Sciatic nerve (tissue), 2 donors: Measurements from ENCODE around the gene SETD2. TPM values are rescaled to one million over a fixed set of nuclear protein-coding genes. Genes with fewer than 3 reads are reported as not detected.
A peak's percentile ranks its signal among the peaks of the same experiment; 100 is the strongest.

ENCODE experiments used
- ATAC-seq: fragments of 200-7000 bp; cut with Tn5 transposase; one replicate; pipeline ENCODE4 v1.9.1; 2020; ENCODE audit warnings: mild to moderate bottlenecking, moderate library complexity
- DNase-seq: peaks from one replicate; pipeline ENCODE4 v3.0.0-alpha.2; 2020; ENCODE audit warnings: low spot score
- intact Hi-C: fragments of 100-400 bp; cut with DNase I; formaldehyde crosslinking; loops from one replicate; pipeline ENCODE4 v1.14.2; 2022
- total RNA-seq: library from RNA; stranded (reverse); fragmentation: NEBNext Ultra II Directional; extraction: Animal tissue kit (Norgen Biotek cat#: 25700); gene quantifications from one replicate; pipeline ENCODE4 v1.2.1, GENCODE V29; 2021
- donor health status: DM: no; HTN: no; CAD: no.
- donor health status: DM: no; HTN: no; CAD: no.

Gene SETD2
- total RNA-seq, 1 donor from 2014 or later = 68.3 TPM

DNA sequence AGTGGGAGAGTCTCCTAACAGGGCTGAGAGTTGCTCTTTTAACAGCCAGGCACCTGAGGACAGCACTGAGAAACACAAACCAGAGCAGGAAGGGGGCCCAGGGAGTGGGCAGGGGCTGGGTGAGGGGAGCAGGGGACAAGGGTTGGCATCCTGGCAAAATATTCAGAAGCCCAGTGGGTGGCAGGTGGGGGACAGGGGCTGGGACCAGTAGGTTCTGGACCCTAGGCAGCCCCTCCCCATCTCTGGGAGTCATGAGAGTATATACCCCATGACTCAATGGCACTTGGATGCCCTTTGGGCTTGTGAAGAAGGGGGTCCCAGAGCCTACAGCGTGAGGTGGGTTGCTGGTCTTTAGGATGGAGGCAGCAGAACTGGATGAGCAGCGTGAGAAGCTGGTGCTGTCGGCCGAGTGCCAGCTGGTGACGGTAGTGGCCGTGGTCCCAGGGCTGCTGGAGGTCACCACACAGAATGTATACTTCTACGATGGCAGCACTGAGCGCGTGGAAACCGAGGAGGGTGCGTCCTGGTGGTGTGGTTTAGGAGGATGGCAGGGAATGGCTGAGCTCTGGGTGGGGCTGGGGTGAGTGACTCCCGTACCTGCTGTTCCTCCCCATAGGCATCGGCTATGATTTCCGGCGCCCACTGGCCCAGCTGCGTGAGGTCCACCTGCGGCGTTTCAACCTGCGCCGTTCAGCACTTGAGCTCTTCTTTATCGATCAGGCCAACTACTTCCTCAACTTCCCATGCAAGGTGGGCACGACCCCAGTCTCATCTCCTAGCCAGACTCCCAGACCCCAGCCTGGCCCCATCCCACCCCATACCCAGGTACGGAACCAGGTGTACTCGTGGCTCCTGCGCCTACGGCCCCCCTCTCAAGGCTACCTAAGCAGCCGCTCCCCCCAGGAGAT is 160.2 kb downstream of the SETD2 start:
- intact Hi-C loops = no loop called here
- ATAC-seq (no peak), DNase-seq (peak; percentile 56)

DNA sequence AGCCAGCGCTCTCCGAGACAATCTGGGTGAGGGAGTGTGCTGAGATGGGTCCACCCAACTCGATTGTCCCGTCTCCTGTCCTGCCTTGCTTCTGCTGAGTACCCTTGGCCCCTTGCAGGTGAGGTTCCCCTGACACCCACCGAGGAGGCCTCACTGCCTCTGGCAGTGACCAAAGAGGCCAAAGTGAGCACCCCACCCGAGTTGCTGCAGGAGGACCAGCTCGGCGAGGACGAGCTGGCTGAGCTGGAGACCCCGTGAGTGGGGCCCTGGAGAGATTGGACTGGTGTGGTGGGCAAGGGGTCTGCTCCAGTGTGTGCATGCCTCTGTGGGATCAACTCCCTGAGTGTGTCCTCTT is 160.9 kb downstream of the SETD2 start:
- intact Hi-C loops = no loop called here
- ATAC-seq (no peak), DNase-seq (peak; percentile 51)

DNA sequence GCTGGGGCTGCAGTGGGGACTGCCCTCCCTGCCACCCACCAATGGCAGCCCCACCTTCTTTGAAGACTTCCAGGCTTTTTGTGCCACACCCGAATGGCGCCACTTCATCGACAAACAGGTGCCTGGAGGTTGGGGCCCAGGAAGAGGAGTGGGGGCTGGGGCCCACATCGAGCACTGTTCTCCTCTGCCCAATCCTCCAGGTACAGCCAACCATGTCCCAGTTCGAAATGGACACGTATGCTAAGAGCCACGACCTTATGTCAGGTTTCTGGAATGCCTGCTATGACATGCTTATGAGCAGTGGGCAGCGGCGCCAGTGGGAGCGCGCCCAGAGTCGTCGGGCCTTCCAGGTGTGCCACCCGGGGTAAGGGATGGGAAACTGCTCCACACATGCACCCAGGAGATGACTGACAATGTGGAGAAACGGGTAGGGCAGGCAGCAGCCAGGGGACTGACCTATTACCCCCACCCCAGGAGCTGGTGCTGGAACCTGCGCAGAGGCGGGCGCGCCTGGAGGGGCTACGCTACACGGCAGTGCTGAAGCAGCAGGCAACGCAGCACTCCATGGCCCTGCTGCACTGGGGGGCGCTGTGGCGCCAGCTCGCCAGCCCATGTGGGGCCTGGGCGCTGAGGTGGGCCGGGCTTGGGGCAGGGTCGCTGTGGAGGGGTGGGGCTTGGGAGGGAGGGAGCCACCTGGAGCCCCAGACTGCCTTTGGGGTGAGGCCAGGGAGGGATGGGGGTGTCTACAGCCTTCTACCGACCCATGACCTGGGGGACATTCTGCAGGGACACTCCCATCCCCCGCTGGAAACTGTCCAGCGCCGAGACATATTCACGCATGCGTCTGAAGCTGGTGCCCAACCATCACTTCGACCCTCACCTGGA is 161.5 kb downstream of the SETD2 start:
- DNase-seq = peak; percentile 42
- intact Hi-C loops = no loop called here
- no peak for ATAC-seq

DNA sequence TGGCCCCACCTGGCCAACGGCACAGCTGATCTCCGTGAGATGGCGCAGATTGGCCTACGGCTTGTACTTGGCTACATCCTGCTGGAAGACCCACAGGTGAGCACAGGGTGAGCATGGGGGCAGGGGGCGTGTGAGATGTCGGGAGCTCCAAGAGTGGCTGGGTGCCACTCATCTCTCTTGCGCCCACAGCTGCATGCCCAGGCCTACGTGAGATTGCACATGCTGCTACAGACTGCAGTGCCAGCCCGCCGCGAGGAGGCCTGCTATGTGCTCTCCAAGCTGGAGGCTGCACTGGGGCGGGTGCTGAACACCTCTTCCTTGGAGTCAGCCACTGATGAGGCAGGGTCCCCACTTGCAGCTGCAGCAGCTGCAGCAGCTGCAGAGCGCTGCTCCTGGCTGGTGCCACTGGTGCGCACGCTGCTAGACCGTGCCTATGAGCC is 162.2 kb downstream of the SETD2 start:
- DNase-seq = peak; percentile 51
- intact Hi-C loops = no loop called here

GRCh38 chr3:47000922-47001730 is 162.8 kb downstream of the SETD2 start:
- DNase-seq = no peak
- intact Hi-C loops = no loop called here
- ATAC-seq = no peak

More for the DNA sequence above, 162.2 kb downstream of the SETD2 start:
- ATAC-seq = no peak

DNA sequence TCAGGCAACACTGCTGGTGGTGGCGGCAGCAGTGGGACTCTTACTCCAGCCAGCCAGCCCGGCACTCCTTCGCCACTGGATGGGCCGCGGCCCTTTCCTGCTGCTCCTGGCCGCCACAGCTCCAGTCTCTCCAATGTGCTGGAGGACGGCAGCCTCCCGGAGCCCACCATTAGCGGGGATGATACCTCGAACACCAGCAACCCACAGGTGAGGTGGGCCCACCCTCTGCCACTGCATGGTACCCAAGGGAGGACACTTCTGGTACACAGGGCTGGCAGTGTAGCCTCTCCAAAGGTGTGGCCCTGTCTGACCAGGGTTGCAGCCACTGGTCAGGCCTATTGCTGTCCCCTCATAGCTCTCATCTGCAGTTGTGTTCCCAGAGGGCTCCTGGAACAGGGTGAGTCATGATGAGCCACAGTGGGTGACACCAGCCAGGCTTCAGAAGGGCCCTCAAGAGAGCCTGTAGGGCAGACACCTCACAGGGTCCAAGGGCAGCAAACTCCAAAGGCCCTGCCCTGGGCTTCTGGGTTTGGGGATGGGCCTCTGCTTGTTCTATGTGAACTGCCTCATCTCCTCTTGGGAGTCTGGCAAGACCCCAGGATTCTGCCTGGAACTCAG is 163.6 kb downstream of the SETD2 start:
- no peak for ATAC-seq
- intact Hi-C loops = no loop called here
- DNase-seq = no peak

DNA sequence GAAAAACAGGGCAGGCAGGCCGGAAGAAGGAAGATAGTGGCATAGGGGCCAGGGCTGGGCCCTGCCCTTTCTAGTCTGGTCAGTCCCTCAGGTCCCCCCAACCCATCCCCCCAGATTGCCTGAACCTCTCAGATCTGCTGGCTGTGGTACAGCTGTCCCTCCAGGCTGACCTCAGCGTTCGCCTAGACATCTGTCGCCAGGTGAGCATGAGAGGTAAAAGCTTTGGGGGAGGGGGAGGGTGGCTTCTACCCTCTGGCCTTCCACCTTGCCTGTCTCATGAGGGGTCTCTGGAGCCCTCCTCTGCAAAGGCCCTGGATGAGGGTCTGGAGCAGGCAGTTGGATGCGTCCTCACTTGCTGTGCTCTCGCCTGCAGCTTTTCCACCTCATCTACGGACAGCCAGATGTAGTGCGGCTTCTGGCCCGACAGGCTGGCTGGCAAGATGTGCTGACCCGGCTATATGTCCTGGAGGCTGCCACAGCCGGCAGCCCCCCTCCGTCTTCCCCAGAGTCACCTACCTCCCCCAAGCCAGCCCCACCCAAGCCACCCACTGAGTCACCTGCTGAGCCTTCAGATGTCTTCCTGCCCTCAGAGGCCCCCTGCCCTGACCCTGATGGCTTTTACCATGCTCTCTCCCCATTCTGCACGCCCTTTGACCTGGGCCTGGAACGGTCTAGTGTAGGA is 164.3 kb downstream of the SETD2 start:
- ATAC-seq (no peak), DNase-seq (no peak)
- intact Hi-C loops = no loop called here

- intact Hi-C loops = no loop called here
- ATAC-seq (no peak), DNase-seq (no peak)
Observed at GRCh38 chr3:46998852-46999515, 164.9 kb downstream of the SETD2 start.

DNA sequence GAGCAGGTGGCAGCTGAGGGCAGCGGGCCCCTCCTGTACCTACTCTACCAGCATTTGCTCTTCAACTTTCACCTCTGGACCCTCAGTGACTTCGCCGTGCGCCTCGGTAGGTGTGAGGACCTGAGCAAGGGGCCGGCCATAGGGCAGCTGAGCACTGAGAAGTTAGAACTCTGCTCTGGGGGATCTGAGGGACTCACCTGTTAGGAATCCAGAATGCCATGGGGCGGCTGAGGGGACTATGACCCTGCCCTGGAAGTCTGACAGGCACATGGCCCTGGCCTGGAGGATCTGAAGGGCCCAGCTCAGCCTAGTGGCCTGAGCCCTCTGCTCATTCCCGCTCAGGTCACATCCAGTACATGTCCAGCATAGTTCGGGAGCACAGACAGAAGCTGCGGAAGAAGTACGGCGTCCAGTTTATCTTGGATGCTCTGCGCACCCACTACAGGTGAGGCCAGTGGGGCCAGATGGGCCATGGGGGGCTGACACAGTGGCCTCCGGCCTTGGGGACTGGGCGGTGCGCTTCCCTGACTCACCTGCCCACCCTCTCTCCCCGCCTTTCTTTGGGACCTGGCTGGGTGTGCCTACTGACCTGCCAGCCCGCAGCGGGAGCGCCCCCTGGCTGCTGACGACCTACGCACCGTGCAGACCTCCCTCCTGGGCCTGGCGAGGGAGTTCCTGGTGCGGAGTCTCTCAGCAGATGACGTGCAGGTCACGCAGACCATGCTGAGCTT is 165.6 kb downstream of the SETD2 start:
- ATAC-seq (peak; percentile 56), DNase-seq (peak; percentile 78)
- intact Hi-C loops = no loop called here

- intact Hi-C loops = no loop called here
- DNase-seq = no peak
- no peak for ATAC-seq
Observed at GRCh38 chr3:46997453-46998091, 166.3 kb downstream of the SETD2 start.

DNA sequence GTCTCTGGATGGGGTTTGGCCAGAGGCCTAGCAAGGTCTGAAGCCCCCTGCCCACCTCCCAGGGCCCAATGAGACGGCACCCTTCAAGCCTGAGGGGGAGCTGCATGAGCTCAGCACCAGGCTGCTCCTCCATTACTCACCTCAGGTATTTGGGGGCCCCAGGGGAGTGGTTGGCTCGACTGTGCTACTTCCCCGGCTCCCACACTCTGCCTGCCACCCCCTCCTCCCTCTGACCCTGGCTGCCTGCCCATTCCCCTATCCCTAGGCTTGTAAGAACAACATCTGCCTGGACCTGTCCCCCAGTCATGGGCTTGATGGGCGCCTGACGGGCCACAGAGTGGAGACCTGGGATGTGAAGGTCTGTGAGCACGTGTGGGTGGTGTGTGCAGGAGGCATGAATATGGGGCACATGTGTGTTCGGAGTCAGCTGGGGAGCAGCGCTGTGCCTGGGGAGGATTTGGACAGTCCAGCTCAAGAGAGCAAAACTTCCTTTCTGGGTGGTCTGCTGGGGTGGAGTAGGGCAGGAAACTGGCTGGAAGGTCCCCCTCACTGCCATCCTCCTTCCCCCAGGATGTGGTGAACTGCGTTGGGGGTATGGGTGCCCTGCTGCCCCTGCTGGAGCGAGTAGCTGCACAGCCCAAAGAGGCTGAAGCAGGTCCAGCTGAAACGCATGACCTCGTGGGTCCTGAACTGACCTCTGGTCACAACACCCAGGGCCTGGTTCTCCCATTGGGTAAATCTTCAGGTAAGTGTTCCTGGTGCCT is 167.0 kb downstream of the SETD2 start:
- DNase-seq = peak; percentile 45
- ATAC-seq = no peak
- intact Hi-C loops = no loop called here

- intact Hi-C loops = no loop called here
- no peak for DNase-seq
- ATAC-seq = no peak
Observed at GRCh38 chr3:46995901-46996562, 167.9 kb downstream of the SETD2 start.

- ATAC-seq = no peak
- DNase-seq = no peak
- intact Hi-C loops = no loop called here
Observed at GRCh38 chr3:46994801-46995731, 168.8 kb downstream of the SETD2 start.

DNA sequence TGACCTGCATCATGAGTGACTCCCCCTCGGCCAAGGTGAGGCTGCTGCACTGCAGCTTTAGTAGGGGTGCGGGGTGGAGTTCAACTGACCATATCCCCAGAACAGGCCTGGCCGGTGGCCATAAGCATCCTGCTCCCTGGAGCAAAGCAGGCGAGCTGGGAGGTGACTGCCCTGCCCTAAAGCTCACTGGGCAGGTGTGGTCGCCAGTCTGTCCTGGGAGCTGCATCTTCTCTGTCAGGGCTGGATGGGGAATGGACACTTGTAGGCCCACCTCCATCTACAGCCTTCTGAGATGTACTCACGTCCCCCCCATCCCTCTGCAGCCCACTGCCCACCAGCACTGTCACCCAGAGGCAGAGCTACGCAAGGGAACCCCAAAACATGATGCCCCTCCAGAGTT is 169.9 kb downstream of the SETD2 start:
- intact Hi-C loops = no loop called here
- no peak for ATAC-seq
- no peak for DNase-seq
